Testis (tissue), 3 donors: Measurements from ENCODE around the gene ARHGEF10L. TPM values are rescaled to one million over a fixed set of nuclear protein-coding genes. Genes with fewer than 3 reads are reported as not detected.

Source experiments
- DNase-seq: peaks from one replicate; pipeline ENCODE4 v3.0.0-alpha.2; 2019
- H3K27ac ChIP-seq, 2 donors: fragments of 200-600 bp; sonication (generic); one replicate each; pipeline ENCODE4 v1.5.1; 2019
- H3K27me3 ChIP-seq: fragments of 200-600 bp; sonication (generic); one replicate; pipeline ENCODE4 v1.5.1; 2019
- H3K36me3 ChIP-seq: fragments of 200-600 bp; sonication (generic); one replicate; pipeline ENCODE4 v1.5.1; 2017; ENCODE audit warnings: low read depth; ENCODE audit errors: missing control alignments
- H3K4me1 ChIP-seq: fragments of 200-600 bp; sonication (generic); one replicate; pipeline ENCODE4 v1.5.1; 2019
- H3K4me3 ChIP-seq, 2 donors: fragments of 200-600 bp; sonication (generic); one replicate each; pipeline ENCODE4 v1.5.1; 2017 to 2019
- H3K9me3 ChIP-seq: fragments of 200-600 bp; sonication (generic); one replicate; pipeline ENCODE4 v1.5.1; 2017
- POLR2A ChIP-seq: fragments of 450-650 bp; IDR thresholded peaks from one replicate; pipeline ENCODE4 v1.6.1; 2017; ENCODE audit warnings: antibody characterized with exemption, mild to moderate bottlenecking, moderate library complexity
- WGBS, 2 donors: methylation state at CpG; one replicate each; pipeline ENCODE4 v1.1.5; 2018; 5-methylcytosine and 5-hydroxymethylcytosine counted together
- intact Hi-C: fragments of 100-400 bp; cut with DNase I; formaldehyde crosslinking; loops from one replicate; pipeline ENCODE4 v1.15.1; 2023; ENCODE audit warnings: low total_unique reads
- polyA plus RNA-seq: library from polyadenylated mRNA; stranded (reverse); fragments of 350-450 nt; fragmentation: Illumina TruSeq; extraction: RNeasy Lipid Tissue Mini Kit (QIAGEN cat#74804); gene quantifications from one replicate; pipeline ENCODE4 v1.2.3, GENCODE V29; 2014; ENCODE audit warnings: low read depth, low replicate concordance; ENCODE audit not compliant: insufficient read depth
- total RNA-seq, 2 donors: library from RNA; depleted of rRNA; stranded (reverse); fragments of >200 nt; gene quantifications; one replicate each; pipeline ENCODE4 v1.2.3, GENCODE V29; 2016
- TF ChIP-seq, protein P1 (sequence below), 3 experiments: fragments of 450-650 bp in 2 of 3; fragments of 200-600 bp in 1 of 3; sonication (generic) in 1 of 3; IDR thresholded peaks; one replicate each; pipeline ENCODE4 v1.5.1; 2016 to 2019; ENCODE audit warnings: antibody characterized with exemption in 3 of 3, mild to moderate bottlenecking in 2 of 3, moderate library complexity in 1 of 3

Gene ARHGEF10L
- total and polyA plus RNA-seq, 3 donors from 2014 or later, result 13.5 to 20.3 (median 18.4) TPM

DNA sequence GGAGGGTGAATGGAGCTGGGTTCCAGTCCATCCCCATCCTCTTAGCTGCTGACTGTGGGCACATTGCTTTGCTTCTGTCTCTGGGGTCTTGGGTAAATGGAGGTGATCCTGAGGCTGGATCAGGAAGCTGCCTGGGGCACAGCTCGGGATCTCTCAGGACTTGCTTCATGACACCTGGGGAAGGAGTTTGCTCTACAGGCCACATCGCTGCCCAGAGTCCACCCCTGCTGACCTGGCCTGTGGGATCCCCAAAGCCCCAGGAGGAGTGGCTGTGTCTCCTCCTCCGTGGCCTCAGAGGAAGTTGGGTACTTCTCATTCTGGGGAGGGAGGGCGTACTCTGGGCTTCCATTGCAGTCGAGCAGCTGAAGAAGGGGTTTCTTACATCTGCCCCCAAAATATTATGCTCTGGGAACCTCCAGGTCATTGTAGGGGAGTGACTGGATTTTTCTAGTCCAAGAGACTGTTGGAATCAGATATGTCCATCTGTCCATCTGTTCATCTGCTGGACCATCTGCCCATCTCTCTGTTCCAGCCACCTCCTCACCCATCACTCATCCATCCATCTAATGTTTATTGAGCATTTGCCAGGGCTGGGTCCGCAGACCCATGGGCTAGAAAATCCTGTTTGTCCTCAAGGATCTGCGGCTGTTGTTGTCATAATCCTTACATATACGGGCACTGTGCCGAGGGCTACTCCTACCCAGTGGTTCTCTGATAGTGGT, 45.9 kb downstream of the ARHGEF10L start:
- Histone ChIP-seq H3K9me3 (no peaks in the 10 kb centered on the region), H3K4me1 (peaks cover 11% of the 10 kb centered on the region), H3K4me3 (no peak overlapping the region), H3K36me3 (no peaks in the 10 kb centered on the region), H3K27ac (no peak overlapping the region), H3K27me3 (no peaks in the 10 kb centered on the region)
- intact Hi-C loops, result no loop called here
- no peak for TF ChIP-seq POLR2A
- TF ChIP-seq, protein P1, sequence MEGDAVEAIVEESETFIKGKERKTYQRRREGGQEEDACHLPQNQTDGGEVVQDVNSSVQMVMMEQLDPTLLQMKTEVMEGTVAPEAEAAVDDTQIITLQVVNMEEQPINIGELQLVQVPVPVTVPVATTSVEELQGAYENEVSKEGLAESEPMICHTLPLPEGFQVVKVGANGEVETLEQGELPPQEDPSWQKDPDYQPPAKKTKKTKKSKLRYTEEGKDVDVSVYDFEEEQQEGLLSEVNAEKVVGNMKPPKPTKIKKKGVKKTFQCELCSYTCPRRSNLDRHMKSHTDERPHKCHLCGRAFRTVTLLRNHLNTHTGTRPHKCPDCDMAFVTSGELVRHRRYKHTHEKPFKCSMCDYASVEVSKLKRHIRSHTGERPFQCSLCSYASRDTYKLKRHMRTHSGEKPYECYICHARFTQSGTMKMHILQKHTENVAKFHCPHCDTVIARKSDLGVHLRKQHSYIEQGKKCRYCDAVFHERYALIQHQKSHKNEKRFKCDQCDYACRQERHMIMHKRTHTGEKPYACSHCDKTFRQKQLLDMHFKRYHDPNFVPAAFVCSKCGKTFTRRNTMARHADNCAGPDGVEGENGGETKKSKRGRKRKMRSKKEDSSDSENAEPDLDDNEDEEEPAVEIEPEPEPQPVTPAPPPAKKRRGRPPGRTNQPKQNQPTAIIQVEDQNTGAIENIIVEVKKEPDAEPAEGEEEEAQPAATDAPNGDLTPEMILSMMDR (IDR thresholded peaks at IDR 0.05), result no peak
- 89 to 91% methylated on average over 7 to 8 of the region's 9 CpGs for WGBS, 2 donors
- no peak for DNase-seq

GRCh38 chr1:17586172-17586964, 46.9 kb downstream of the ARHGEF10L start:
- intact Hi-C loops, result no loop called here
- H3K4me1 ChIP-seq, result peaks cover 11% of the 10 kb centered on the region
- no peaks in the 10 kb centered on the region for H3K36me3 ChIP-seq
- H3K27me3 ChIP-seq, result no peaks in the 10 kb centered on the region
- no peak overlapping the region for H3K4me3 ChIP-seq
- TF ChIP-seq, protein P1 (IDR thresholded peaks at IDR 0.05), result no peak
- no peak for TF ChIP-seq POLR2A
- 77 to 85% methylated on average over 9 to 10 of the region's 10 CpGs for WGBS, 2 donors
- DNase-seq, result no peak
- no peak overlapping the region for H3K27ac ChIP-seq
- no peaks in the 10 kb centered on the region for H3K9me3 ChIP-seq

- Histone ChIP-seq H3K4me3 (no peak overlapping the region), H3K27me3 (no peaks in the 10 kb centered on the region), H3K4me1 (peaks cover 11% of the 10 kb centered on the region), H3K27ac (peak overlapping the region in 1 of 2 donors; percentile 68), H3K9me3 (no peaks in the 10 kb centered on the region), H3K36me3 (no peaks in the 10 kb centered on the region)
- 72 to 76% methylated on average over 3 of the region's 3 CpGs for WGBS, 2 donors
- DNase-seq, result no peak
- intact Hi-C loops, result no loop called here
- no peak for TF ChIP-seq POLR2A
- TF ChIP-seq, protein P1 (IDR thresholded peaks at IDR 0.05), result no peak
These were observed 48.2 kb downstream of the ARHGEF10L start for GRCh38 chr1:17587693-17588047.

- no peak overlapping the region for H3K4me3 ChIP-seq
- H3K36me3 ChIP-seq, result no peaks in the 10 kb centered on the region
- peaks cover 11% of the 10 kb centered on the region for H3K4me1 ChIP-seq
- no peaks in the 10 kb centered on the region for H3K27me3 ChIP-seq
- TF ChIP-seq, protein P1 (IDR thresholded peaks at IDR 0.05), result no peak
- no peak for TF ChIP-seq POLR2A
- no peak for DNase-seq
- 48 to 62% methylated on average over 8 to 13 of the region's 13 CpGs for WGBS, 2 donors
- no peaks in the 10 kb centered on the region for H3K9me3 ChIP-seq
- H3K27ac ChIP-seq, result peak overlapping the region in 1 of 2 donors; percentile 68
- intact Hi-C loops, result no loop called here
These were observed 48.8 kb downstream of the ARHGEF10L start for GRCh38 chr1:17588048-17588871.
